Measurements from ENCODE around the gene MIA.
"Not testable (repeated sequence)": the region's sequence is repeated elsewhere in the genome, so short reads cannot be mapped to it uniquely, and the experiment has no call there.

GRCh38 chr19:40826699-40827385 lies 51.5 kb downstream of the MIA start:
- TF ChIP-seq, protein P1, sequence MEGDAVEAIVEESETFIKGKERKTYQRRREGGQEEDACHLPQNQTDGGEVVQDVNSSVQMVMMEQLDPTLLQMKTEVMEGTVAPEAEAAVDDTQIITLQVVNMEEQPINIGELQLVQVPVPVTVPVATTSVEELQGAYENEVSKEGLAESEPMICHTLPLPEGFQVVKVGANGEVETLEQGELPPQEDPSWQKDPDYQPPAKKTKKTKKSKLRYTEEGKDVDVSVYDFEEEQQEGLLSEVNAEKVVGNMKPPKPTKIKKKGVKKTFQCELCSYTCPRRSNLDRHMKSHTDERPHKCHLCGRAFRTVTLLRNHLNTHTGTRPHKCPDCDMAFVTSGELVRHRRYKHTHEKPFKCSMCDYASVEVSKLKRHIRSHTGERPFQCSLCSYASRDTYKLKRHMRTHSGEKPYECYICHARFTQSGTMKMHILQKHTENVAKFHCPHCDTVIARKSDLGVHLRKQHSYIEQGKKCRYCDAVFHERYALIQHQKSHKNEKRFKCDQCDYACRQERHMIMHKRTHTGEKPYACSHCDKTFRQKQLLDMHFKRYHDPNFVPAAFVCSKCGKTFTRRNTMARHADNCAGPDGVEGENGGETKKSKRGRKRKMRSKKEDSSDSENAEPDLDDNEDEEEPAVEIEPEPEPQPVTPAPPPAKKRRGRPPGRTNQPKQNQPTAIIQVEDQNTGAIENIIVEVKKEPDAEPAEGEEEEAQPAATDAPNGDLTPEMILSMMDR (IDR thresholded peaks at IDR 0.05; ENCODE audit: control extremely low read depth in 1 of 3, insufficient read depth in 1 of 3, low read depth in 1 of 3, low read length in 3 of 3): not testable (repeated sequence)
- not testable (repeated sequence) for TF ChIP-seq POLR2AphosphoS5 (IDR thresholded peaks at IDR 0.05; ENCODE audit: low read depth, low read length); RXRA (IDR thresholded peaks at IDR 0.05; ENCODE audit: insufficient read depth, low read depth, low read length); SP2 (IDR thresholded peaks at IDR 0.05; ENCODE audit: low read length); SIN3A (conservative IDR thresholded peaks at IDR 0.05 in 1 of 2, IDR thresholded peaks at IDR 0.05 in 1 of 2; ENCODE audit: low read depth in 1 of 2, low read length in 2 of 2); POLR2A (IDR thresholded peaks at IDR 0.05; ENCODE audit: control extremely low read depth in 1 of 2, low read depth in 2 of 2, low read length in 2 of 2); PHF8 (conservative IDR thresholded peaks at IDR 0.05; ENCODE audit: low read depth, low read length)

Data from H1 (cell line).